Neural cell (in vitro differentiated cells): ENCODE data around the gene NCAPD2. TPM values are rescaled to one million over a fixed set of nuclear protein-coding genes. Genes with fewer than 3 reads are reported as not detected.

ENCODE experiments used
- H2AFZ ChIP-seq: fragments of 200-600, 300-800 bp; sonication (generic), shearing (Covaris generic); 2 replicates; pipeline ENCODE4 v1.6.0; 2014; ENCODE audit warnings: low read depth, mild to moderate bottlenecking, antibody characterized with exemption, low read length, moderate library complexity
- H3F3A ChIP-seq: fragments of 200-600 bp; shearing (Covaris generic); 2 replicates; pipeline ENCODE4 v1.6.1; 2016; ENCODE audit warnings: mild to moderate bottlenecking, moderate library complexity, mixed read lengths, antibody characterized with exemption, low read length; ENCODE audit not compliant: insufficient read depth, poor library complexity, severe bottlenecking
- H3K27ac ChIP-seq: fragments of 200-600, 300-800 bp; sonication (generic), shearing (Covaris generic); 2 replicates; pipeline ENCODE4 v1.5.1; 2014; ENCODE audit warnings: mild to moderate bottlenecking, low read length, moderate library complexity
- H3K27me3 ChIP-seq: fragments of 300-800, 200-600 bp; sonication (generic), shearing (Covaris generic); 2 replicates; pipeline ENCODE4 v1.6.0; 2014; ENCODE audit warnings: mild to moderate bottlenecking, low read depth, low read length, moderate library complexity; ENCODE audit not compliant: insufficient read depth
- H3K36me3 ChIP-seq: fragments of 300-800, 200-600 bp; sonication (generic), shearing (Covaris generic); 2 replicates; pipeline ENCODE4 v1.5.1; 2014; ENCODE audit warnings: mild to moderate bottlenecking, antibody characterized with exemption, low read length, moderate library complexity; ENCODE audit not compliant: insufficient read depth
- H3K4me2 ChIP-seq: fragments of 300-800, 200-600 bp; sonication (generic), shearing (Covaris generic); 2 replicates; pipeline ENCODE4 v1.6.0; 2014; ENCODE audit warnings: mild to moderate bottlenecking, low read length
- H3K4me3 ChIP-seq: fragments of 300-800, 200-600 bp; sonication (generic), shearing (Covaris generic); 2 replicates; pipeline ENCODE4 v1.5.1; 2014; ENCODE audit warnings: mild to moderate bottlenecking, low read length, moderate library complexity
- H3K79me2 ChIP-seq: fragments of 200-600 bp; shearing (Covaris generic); replicated peaks from 2 replicates; pipeline ENCODE4 v1.6.0; 2014; ENCODE audit warnings: mild to moderate bottlenecking, low read length, moderate library complexity; ENCODE audit not compliant: insufficient read depth
- H3K9ac ChIP-seq: fragments of 300-800, 200-600 bp; sonication (generic), shearing (Covaris generic); 2 replicates; pipeline ENCODE4 v1.6.1; 2016; ENCODE audit warnings: mild to moderate bottlenecking, low read length, mixed read lengths
- H3K9me2 ChIP-seq: fragments of 200-600 bp; shearing (Covaris generic); 2 replicates; pipeline ENCODE4 v1.6.1; 2016; ENCODE audit warnings: mild to moderate bottlenecking, low read length, mixed read lengths; ENCODE audit not compliant: insufficient read depth
- H3K9me3 ChIP-seq: fragments of 200-600, 300-800 bp; sonication (generic), shearing (Covaris generic); 2 replicates; pipeline ENCODE4 v1.6.1; 2016; ENCODE audit warnings: mild to moderate bottlenecking, mixed run types, low read length, moderate library complexity, mixed read lengths
- H4K20me1 ChIP-seq: fragments of 200-600 bp; shearing (Covaris generic); 2 replicates; pipeline ENCODE4 v1.6.1; 2016; ENCODE audit warnings: mild to moderate bottlenecking, mixed run types; ENCODE audit not compliant: insufficient read depth
- CTCF ChIP-seq: fragments of 450-650 bp; IDR thresholded peaks from 2 replicates; pipeline ENCODE4 v1.5.1; 2014; ENCODE audit warnings: antibody characterized with exemption, mild to moderate bottlenecking, moderate library complexity; ENCODE audit not compliant: poor library complexity, severe bottlenecking
- EP300 ChIP-seq: fragments of 450-650 bp; conservative IDR thresholded peaks from 2 replicates; pipeline ENCODE4 v1.6.1; 2014; ENCODE audit warnings: antibody characterized with exemption, mild to moderate bottlenecking, moderate library complexity; ENCODE audit not compliant: poor library complexity, severe bottlenecking
- EZH2 ChIP-seq: fragments of 200-600, 300-800 bp; shearing (Covaris generic), sonication (generic); IDR thresholded peaks from 2 replicates; pipeline ENCODE4 v1.6.1; 2014; ENCODE audit warnings: antibody characterized with exemption, low read length, borderline replicate concordance, mild to moderate bottlenecking; ENCODE audit not compliant: insufficient read depth, poor library complexity, severe bottlenecking
- MXI1 ChIP-seq: fragments of 450-650 bp; conservative IDR thresholded peaks from 2 replicates; pipeline ENCODE4 v1.6.1; 2014; ENCODE audit warnings: antibody characterized with exemption, mild to moderate bottlenecking; ENCODE audit not compliant: poor library complexity, severe bottlenecking
- POLR2AphosphoS5 ChIP-seq: IDR thresholded peaks from 2 replicates; pipeline ENCODE4 v1.6.1; 2012
- SMC3 ChIP-seq: fragments of 450-650 bp; conservative IDR thresholded peaks from 2 replicates; pipeline ENCODE4 v1.6.1; 2014; ENCODE audit warnings: antibody characterized with exemption, mild to moderate bottlenecking, moderate library complexity; ENCODE audit not compliant: poor library complexity
- TAF1 ChIP-seq: IDR thresholded peaks from 2 replicates; pipeline ENCODE4 v1.6.1; 2012; ENCODE audit warnings: low read depth
- polyA plus RNA-seq: library from polyadenylated mRNA; depleted of rRNA; stranded (reverse); fragments of >200 nt; gene quantifications from 2 replicates; pipeline ENCODE4 v1.2.3, GENCODE V29; 2014
- TF ChIP-seq, protein P1 (sequence below): IDR thresholded peaks from 2 replicates; pipeline ENCODE4 v1.6.1; 2012; ENCODE audit warnings: borderline replicate concordance

NCAPD2 gene
- polyA plus RNA-seq, 1 donor from 2014 or later: 4.5 TPM

DNA sequence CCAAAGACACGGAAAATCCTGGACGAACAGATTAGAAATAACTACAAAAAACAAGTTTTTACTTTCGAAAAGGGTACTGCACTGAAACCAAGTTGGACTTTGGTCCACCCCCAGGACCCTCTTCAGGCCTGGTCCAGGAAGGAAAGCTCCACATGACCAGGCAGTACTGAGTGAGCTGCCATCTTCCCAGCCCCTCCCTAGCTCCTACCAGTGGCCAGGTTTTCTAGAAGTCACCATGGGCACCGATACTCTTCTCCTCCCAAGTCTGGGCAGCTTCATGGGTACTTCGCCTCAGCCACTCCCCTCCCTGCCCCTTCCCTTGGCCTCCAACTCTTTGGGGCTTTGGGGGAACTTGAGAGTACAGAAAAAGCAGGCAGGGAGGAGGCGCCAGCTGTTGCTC is 30.0 kb upstream of the NCAPD2 start:
- no peaks in the 10 kb centered on the region for H3F3A ChIP-seq
- H3K27ac ChIP-seq: no peak overlapping the region
- H3K9me2 ChIP-seq: no peaks in the 10 kb centered on the region
- no peaks in the 10 kb centered on the region for H3K9me3 ChIP-seq
- H3K27me3 ChIP-seq: no peaks in the 10 kb centered on the region
- no peaks in the 10 kb centered on the region for H3K36me3 ChIP-seq
- H3K79me2 ChIP-seq: no peaks in the 10 kb centered on the region
- H3K4me2 ChIP-seq: no peak overlapping the region
- no peak overlapping the region for H3K4me3 ChIP-seq
- H3K9ac ChIP-seq: no peak overlapping the region
- no peaks in the 10 kb centered on the region for H4K20me1 ChIP-seq
- no peak overlapping the region for H2AFZ ChIP-seq
- no peak for TF ChIP-seq TAF1
- TF ChIP-seq CTCF: no peak
- no peak for TF ChIP-seq MXI1
- TF ChIP-seq SMC3: no peak
- TF ChIP-seq, protein P1, sequence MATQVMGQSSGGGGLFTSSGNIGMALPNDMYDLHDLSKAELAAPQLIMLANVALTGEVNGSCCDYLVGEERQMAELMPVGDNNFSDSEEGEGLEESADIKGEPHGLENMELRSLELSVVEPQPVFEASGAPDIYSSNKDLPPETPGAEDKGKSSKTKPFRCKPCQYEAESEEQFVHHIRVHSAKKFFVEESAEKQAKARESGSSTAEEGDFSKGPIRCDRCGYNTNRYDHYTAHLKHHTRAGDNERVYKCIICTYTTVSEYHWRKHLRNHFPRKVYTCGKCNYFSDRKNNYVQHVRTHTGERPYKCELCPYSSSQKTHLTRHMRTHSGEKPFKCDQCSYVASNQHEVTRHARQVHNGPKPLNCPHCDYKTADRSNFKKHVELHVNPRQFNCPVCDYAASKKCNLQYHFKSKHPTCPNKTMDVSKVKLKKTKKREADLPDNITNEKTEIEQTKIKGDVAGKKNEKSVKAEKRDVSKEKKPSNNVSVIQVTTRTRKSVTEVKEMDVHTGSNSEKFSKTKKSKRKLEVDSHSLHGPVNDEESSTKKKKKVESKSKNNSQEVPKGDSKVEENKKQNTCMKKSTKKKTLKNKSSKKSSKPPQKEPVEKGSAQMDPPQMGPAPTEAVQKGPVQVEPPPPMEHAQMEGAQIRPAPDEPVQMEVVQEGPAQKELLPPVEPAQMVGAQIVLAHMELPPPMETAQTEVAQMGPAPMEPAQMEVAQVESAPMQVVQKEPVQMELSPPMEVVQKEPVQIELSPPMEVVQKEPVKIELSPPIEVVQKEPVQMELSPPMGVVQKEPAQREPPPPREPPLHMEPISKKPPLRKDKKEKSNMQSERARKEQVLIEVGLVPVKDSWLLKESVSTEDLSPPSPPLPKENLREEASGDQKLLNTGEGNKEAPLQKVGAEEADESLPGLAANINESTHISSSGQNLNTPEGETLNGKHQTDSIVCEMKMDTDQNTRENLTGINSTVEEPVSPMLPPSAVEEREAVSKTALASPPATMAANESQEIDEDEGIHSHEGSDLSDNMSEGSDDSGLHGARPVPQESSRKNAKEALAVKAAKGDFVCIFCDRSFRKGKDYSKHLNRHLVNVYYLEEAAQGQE: no peak
- TF ChIP-seq EZH2: no peak
- no peak for TF ChIP-seq EP300

- Histone ChIP-seq H3K36me3 (no peaks in the 10 kb centered on the region), H3K27ac (no peak overlapping the region)
These were observed 29.4 kb upstream of the NCAPD2 start for GRCh38 chr12:6464531-6464930.

More at GRCh38 chr12:6464531-6464930, 29.4 kb upstream of the NCAPD2 start:
- no peaks in the 10 kb centered on the region for H3K27me3 ChIP-seq
- no peaks in the 10 kb centered on the region for H3K9me3 ChIP-seq
- H3K9ac ChIP-seq: no peak overlapping the region
- H3F3A ChIP-seq: no peaks in the 10 kb centered on the region
- no peak overlapping the region for H3K4me3 ChIP-seq
- H2AFZ ChIP-seq: no peak overlapping the region
- TF ChIP-seq CTCF (no peak), TAF1 (no peak), EP300 (no peak), POLR2AphosphoS5 (no peak), EZH2 (no peak)
- no peaks in the 10 kb centered on the region for H3K9me2 ChIP-seq
- no peaks in the 10 kb centered on the region for H4K20me1 ChIP-seq
- H3K4me2 ChIP-seq: no peak overlapping the region
- H3K79me2 ChIP-seq: no peaks in the 10 kb centered on the region
